ENCODE results near the gene SCN1A. TPM values are rescaled to one million over a fixed set of nuclear protein-coding genes. Genes with fewer than 3 reads are reported as not detected.
"Not testable (repeated sequence)": the region's sequence is repeated elsewhere in the genome, so short reads cannot be mapped to it uniquely, and the experiment has no call there.

The SCN1A gene
- total RNA-seq, 1 donor from 2014 or later = 11.1 TPM

GRCh38 chr2:165972161-165972560, 155.7 kb downstream of the SCN1A start:
- DNase-seq (ENCODE audit: low spot score) = not testable (repeated sequence)

- no peak for DNase-seq (ENCODE audit: low spot score)
Observed at GRCh38 chr2:165970663-165971062, 157.2 kb downstream of the SCN1A start.

- DNase-seq (ENCODE audit: low spot score) = no peak
Observed at GRCh38 chr2:165969227-165969626, 158.6 kb downstream of the SCN1A start.

DNA sequence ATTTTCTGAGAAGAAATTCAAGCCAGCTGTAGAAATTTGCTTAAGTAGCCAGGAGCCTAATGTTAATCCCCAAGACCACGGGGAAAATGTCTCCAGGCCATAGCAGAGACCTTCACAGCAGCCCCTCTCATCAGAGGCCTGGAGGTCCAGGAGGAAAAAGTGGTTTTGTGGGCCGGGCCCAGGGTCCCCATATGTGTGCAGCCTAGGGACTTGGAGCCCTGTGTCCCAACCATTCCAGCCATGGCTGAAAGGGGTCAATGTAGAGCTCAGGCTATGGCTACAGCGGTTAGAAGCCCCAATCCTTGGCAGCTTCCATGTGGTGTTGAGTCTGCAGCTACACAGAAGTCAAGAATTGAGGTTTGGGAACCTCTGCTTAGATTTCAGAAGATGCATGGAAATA, 160.1 kb downstream of the SCN1A start:
- DNase-seq (ENCODE audit: low spot score) = no peak

GRCh38 chr2:165961818-165962217, 166.0 kb downstream of the SCN1A start:
- no peak for DNase-seq (ENCODE audit: low spot score)

- DNase-seq (ENCODE audit: low spot score) = no peak
Observed at GRCh38 chr2:165959371-165959770, 168.4 kb downstream of the SCN1A start.

DNA sequence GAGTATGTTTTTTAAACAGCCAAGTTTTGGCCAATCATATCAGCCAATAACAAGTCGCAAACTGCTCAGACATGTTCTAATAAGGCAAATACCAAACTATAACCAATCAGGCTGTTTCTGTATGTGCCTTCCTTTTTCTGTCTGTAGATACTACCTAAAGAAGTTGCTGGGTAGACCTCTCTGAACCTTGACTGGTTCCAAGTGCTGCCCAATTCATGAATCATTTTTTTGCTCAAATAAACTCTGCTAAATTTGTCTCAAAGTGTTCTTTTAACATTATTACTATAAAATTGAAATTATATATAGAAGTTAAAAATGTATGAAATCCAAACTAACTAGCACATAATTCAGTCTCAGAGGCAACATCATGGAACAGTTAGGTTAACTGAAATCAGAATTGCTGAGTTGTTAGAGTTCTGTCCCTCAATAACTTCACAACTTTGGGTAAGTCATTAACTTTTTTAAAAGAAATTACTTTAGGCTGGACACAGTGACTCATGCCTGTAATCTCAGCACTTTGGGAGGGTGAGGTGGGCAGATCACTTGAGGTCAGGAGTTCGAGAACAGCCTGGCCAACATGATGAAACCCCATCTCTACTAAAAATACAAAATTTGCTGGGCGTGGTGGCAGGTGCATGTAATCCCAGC, 169.4 kb downstream of the SCN1A start:
- no peak for DNase-seq (ENCODE audit: low spot score)

DNA sequence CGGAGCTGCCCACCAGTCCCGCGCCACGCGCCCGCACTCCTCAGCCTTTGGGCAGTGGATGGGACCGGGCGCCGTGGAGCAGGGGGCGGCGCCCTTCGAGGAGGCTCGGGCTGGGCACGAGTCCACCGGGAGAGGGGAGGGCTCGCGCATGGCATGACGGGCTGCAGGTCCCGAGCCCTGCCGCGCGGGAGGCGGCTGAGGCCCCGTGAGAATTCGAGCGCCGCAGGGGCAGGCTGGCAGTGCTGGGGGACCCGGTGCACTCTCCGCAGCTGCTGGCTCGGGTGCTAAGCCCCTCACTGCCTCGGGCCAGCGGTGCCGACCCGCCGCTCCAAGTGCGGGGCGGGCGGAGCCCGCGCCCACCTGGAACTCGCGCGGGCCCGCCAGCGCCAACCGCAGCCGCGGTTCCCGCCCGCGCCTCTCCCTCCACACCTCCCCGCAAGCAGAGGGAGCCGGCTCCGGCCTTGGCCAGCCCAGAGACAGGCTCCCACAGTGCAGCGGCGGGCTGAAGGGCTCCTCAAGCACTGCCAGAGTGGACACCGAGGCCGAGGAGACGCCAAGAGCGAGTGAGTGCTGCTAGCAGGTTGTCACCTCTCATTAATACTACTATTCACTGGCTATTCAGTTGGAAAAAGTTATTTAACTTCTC, 170.7 kb downstream of the SCN1A start:
- no peak for DNase-seq (ENCODE audit: low spot score)

DNA sequence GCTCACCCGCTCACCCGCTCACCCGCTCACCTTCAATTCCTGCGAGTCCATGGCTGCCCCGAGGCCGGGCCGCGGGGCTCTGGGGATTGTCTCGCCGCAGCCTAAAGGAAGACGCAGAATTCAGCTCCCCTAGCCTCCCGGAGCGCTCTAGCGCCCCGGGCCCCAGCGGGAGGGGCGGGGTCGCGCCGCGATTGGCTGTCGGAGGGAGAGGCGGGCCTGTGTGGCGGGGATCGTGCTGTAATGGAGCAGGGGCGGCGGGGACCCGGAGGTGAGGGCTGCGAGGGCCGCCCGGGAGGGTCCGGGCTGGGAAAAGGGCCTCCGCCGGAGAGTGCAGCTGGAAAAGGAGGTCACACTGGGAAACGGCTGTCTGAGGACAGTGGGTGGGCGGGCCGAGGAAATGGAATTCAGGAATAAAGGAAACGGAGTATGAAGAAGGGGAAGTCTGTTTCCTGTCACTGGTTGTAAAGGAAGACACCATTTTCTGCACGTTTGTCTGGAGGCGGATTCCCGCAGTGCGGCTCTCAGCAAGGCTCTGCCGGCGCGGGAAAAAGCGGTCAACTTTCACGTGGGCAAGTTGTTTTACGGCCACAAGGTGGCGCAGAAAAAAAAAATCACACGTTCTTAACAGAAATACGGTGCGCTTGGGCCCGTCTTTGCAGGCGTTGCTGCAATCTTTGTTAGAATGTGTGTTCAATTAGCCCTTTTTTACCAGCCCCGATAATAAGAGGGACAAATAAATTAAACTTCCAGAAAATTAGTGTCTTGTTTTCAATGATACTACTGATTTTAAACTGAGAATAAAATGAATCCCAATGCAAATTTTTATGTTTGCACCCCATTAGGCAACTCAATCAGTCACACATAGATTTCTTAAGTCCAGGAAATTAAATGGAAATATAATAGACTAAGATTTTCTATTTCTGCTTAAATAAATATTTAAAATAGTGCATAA, 173.9 kb downstream of the SCN1A start, which contains the start of gene TTC21B:
TSS of gene TTC21B (minus strand) at position 122 of the 952 bp plus-strand sequence. CDS start at position 51, 71 bp downstream.
- DNase-seq (ENCODE audit: low spot score) = peak; percentile 97

- no peak for DNase-seq (ENCODE audit: low spot score)
Observed at GRCh38 chr2:165953306-165953654, 174.5 kb downstream of the SCN1A start.

DNA sequence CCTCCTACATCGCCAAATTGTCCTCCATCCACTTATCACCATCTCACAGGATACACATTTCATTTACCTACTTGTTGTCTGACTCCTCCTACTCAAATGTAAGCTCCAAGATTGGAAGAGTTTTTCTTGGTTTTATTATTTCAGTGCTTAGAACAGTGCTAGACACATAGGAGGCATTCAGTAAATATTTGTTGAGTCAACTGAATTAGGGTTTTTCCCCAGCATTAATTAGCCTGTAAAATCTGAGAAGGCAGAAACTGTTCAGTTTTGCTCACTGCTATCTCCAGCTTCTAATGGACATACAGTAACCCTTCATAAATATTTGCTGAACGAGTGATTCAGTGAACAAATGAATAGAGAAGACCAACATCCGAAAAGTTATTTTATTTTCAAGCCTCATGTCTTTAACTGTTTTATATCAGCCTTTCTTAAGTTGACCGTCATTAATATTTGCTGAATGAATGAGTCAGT, 175.0 kb downstream of the SCN1A start:
- peak; percentile 12 for DNase-seq (ENCODE audit: low spot score)

GRCh38 chr2:165952085-165952484, 175.7 kb downstream of the SCN1A start:
- no peak for DNase-seq (ENCODE audit: low spot score)

- DNase-seq (ENCODE audit: low spot score) = no peak
Observed at GRCh38 chr2:165950438-165950837, 177.4 kb downstream of the SCN1A start.

- DNase-seq (ENCODE audit: low spot score) = no peak
Observed at GRCh38 chr2:165941827-165942226, 186.0 kb downstream of the SCN1A start.

- no peak for DNase-seq (ENCODE audit: low spot score)
Observed at GRCh38 chr2:165938237-165938636, 189.6 kb downstream of the SCN1A start.

Other genes with a start within 250 kb of the SCN1A start
- 53.0 TPM for gene TTC21B, start 174.2 kb downstream of the SCN1A start, total RNA-seq (ENCODE audit: insufficient read depth, low replicate concordance)
- gene SCN9A, start 247.9 kb upstream of the SCN1A start, total RNA-seq (ENCODE audit: insufficient read depth, low replicate concordance) = 8.2 TPM